ENCODE measurements around the gene TCAF2. TPM values are rescaled to one million over a fixed set of nuclear protein-coding genes. Genes with fewer than 3 reads are reported as not detected.
"Not testable (repeated sequence)": the region's sequence is repeated elsewhere in the genome, so short reads cannot be mapped to it uniquely, and the experiment has no call there.

TCAF2 gene
- total RNA-seq, 1 donor from 2014 or later: 3.5 TPM

DNA sequence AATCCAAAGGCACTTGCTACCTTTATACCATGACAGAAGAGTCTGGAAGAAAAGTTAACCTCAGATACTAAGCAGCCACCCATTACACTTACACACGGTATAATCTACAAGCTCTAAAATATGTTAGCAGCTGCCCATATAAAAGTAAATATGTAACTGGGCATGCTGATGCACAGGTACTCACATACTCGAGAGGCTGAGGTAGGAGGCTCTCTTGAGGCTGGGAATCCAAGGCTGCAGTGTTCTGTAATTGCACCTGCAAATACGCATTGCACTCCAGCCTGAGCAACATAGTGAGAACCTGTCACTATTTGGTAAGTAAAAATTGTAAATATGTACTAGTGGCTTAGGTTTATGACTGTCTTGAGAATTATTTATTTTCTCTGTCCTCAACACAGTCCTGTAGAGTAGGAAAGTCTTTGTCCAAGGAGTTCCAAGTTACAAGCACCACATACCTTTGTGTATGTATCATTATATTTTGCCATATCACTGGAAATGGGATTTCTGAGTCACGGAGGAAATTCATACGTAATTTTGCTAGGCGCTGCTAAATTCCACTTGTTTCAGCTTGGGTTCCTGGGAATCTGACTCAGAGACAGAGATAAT lies 12.3 kb downstream of the TCAF2 start:
- H3K36me3 Mint-ChIP-seq; H3K4me1 Mint-ChIP-seq (ENCODE audit: unreplicated experiment); H3K27ac Mint-ChIP-seq; H3K9me3 Mint-ChIP-seq; H3K4me3 Mint-ChIP-seq; H3K27me3 Mint-ChIP-seq; DNase-seq (ENCODE audit: extremely low spot score, unreplicated experiment): not testable (repeated sequence)

DNA sequence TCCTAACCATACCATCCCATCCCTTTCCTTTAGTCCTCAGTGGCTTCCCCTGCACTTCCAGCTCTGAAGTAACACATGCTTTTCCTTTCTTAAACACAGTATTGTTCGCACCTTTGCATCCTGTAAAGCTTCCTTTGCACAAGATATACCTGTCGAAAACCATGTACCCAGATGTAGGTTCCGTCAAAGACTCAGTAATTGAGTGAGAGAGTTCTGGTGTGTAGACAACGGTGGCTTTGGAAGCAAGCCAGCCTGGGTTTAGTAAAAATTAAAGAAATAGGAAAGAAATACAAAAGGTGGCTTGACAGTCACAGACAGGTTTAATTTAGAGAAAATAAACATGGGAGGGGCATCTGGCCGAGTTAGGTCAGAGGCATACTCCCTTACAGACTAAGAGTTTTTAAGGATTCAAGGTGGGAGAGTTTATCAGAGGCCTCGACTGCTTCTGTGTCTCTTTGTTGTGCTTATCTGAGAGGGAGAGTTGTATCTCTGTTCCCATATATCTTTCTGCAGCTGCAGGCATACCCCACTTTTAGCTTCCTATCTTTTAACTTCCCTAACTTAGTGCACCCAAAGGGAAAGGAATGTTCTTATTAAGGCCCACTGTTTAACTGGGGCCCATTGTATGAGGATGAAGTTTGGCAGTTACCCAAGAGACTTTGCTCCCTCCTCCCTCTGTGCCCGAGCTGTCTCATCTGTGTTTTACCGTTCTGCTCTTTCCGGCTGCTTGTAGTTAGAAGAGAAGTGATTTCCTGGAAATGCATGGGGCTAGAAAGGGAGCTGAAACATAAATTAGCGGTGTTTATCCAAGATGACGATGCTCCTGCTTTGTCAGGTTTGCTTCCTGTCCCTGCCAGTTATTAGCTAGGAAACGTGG lies 14.8 kb downstream of the TCAF2 start:
- not testable (repeated sequence) for H3K4me1 Mint-ChIP-seq (ENCODE audit: unreplicated experiment); DNase-seq (ENCODE audit: extremely low spot score, unreplicated experiment); H3K36me3 Mint-ChIP-seq; H3K4me3 Mint-ChIP-seq; H3K9me3 Mint-ChIP-seq; H3K27ac Mint-ChIP-seq; H3K27me3 Mint-ChIP-seq

GRCh38 chr7:143639372-143639771 lies 18.6 kb downstream of the TCAF2 start:
- DNase-seq (ENCODE audit: extremely low spot score, unreplicated experiment); H3K27ac Mint-ChIP-seq; H3K9me3 Mint-ChIP-seq; H3K36me3 Mint-ChIP-seq; H3K4me3 Mint-ChIP-seq; H3K27me3 Mint-ChIP-seq; H3K4me1 Mint-ChIP-seq (ENCODE audit: unreplicated experiment): not testable (repeated sequence)

GRCh38 chr7:143640528-143641189 lies 19.9 kb downstream of the TCAF2 start:
- not testable (repeated sequence) for H3K9me3 Mint-ChIP-seq; H3K27me3 Mint-ChIP-seq; H3K36me3 Mint-ChIP-seq; DNase-seq (ENCODE audit: extremely low spot score, unreplicated experiment); H3K4me1 Mint-ChIP-seq (ENCODE audit: unreplicated experiment); H3K27ac Mint-ChIP-seq; H3K4me3 Mint-ChIP-seq

GRCh38 chr7:143646598-143646997 lies 25.8 kb downstream of the TCAF2 start:
- DNase-seq (ENCODE audit: extremely low spot score, unreplicated experiment); H3K9me3 Mint-ChIP-seq; H3K27ac Mint-ChIP-seq; H3K4me1 Mint-ChIP-seq (ENCODE audit: unreplicated experiment); H3K4me3 Mint-ChIP-seq; H3K27me3 Mint-ChIP-seq; H3K36me3 Mint-ChIP-seq: not testable (repeated sequence)

- not testable (repeated sequence) for DNase-seq (ENCODE audit: extremely low spot score, unreplicated experiment); H3K9me3 Mint-ChIP-seq; H3K27ac Mint-ChIP-seq; H3K27me3 Mint-ChIP-seq; H3K4me3 Mint-ChIP-seq; H3K4me1 Mint-ChIP-seq (ENCODE audit: unreplicated experiment); H3K36me3 Mint-ChIP-seq
Measured at GRCh38 chr7:143649902-143650301, 29.1 kb downstream of the TCAF2 start.

DNA sequence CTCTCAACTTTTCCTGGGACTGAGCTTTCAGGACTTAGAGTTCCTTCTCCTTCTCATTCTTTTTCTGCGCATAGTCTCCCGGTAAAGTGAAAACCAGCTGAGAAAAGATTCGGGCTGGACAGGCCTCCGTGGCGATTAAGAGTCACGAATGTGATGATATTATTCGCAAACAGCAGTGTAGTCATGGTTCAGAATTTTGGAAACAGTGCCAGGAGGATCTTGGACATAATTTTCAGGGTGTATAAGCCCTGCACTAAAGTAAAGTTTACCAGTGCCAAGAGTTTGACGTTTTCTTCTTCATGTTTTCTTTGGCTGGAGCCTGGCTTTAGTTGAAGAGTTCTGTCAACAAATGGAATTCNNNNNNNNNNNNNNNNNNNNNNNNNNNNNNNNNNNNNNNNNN lies 29.7 kb downstream of the TCAF2 start:
- H3K27me3 Mint-ChIP-seq; H3K36me3 Mint-ChIP-seq; H3K9me3 Mint-ChIP-seq; H3K27ac Mint-ChIP-seq; DNase-seq (ENCODE audit: extremely low spot score, unreplicated experiment); H3K4me1 Mint-ChIP-seq (ENCODE audit: unreplicated experiment); H3K4me3 Mint-ChIP-seq: not testable (repeated sequence)

Other genes starting within 250 kb of the TCAF2 start
- 73.2 and 107 TPM in 2 replicates for gene ZYX, start 239.6 kb upstream of the TCAF2 start, total RNA-seq (ENCODE audit: low replicate concordance)
- gene EPHA1, start 212.1 kb upstream of the TCAF2 start, total RNA-seq (ENCODE audit: low replicate concordance): 18.0 and 40.1 TPM in 2 replicates
- not detected in 2 replicates for gene TAS2R60, start 177.5 kb upstream of the TCAF2 start, total RNA-seq (ENCODE audit: low replicate concordance)
- gene TAS2R41, start 143.1 kb upstream of the TCAF2 start, total RNA-seq (ENCODE audit: low replicate concordance): not detected in 2 replicates
- gene CTAGE15, start 49.2 kb upstream of the TCAF2 start, total RNA-seq (ENCODE audit: low replicate concordance): 0.17 and 1.6 TPM in 2 replicates
- 0.12 and 0.14 TPM in 2 replicates for gene CTAGE6, start 136.7 kb downstream of the TCAF2 start, total RNA-seq (ENCODE audit: low replicate concordance)